GM18868 (cell line): Measurements from ENCODE around the gene ETV7.

ENCODE experiments used
- ATAC-seq: cut with Tn5 transposase; IDR thresholded peaks from one replicate; pipeline ENCODE4 v1.9.1; 2021; ENCODE audit warnings: mild to moderate bottlenecking, moderate library complexity; ENCODE audit not compliant: unreplicated experiment

ETV7 gene

DNA sequence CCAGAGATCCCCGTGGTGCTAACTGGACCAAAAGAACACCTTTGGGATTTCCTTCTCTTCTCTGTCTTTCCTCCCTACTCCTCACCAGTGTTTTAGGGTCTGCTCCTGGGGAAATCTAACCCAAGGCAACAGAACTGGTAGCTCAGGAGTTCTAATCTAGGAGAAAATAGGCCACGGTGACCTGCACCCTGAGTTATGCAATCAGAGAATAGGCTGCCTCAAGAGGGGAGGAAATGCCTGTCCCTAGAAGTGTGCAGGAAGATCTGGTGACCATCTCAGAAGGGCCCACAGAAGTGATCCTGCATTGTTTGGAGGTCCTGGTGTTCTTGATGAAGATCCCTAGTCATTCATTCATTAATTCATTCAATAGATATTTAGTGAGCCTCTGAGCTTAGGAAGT lies 3.4 kb downstream of the ETV7 start:
- ATAC-seq, result no peak

DNA sequence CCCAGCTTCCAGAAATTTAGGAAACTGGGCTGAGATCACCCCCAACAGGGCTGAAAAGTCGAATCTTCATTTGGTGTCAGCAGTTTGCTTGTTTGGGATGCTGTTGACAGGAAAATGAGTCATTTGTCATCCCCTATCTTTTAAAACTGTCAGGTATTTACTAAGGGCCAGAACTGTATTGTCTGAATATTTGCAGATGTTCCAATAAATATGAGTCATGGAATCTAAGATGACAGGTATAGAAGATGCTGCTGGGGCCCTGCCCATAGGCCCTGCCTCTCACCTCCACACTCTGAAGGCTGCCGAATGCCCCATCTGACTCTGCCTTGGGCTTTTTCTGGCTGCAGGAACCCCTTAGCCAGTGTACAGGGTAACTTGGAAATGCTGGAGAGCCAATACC lies 3.9 kb downstream of the ETV7 start:
- ATAC-seq, result no peak

DNA sequence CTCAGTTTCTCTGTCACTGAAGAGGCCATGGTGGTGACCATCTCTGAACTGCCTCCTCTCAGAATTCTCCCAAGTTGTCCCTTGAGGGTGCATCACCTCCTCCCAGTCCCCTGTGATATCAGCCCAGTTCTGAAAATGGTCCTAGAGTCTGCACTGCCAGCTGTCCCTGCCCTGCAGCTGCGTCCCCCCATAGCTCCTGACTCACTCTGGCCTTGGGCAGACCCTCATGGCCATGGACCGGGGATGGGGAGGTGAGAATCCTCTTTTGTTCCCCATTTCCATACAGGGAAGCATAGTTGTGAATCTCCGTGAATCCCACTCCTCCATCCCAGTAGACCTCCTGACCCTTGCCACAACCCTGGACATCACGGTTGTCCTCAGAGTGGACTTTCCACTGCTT lies 4.5 kb downstream of the ETV7 start:
- no peak for ATAC-seq

DNA sequence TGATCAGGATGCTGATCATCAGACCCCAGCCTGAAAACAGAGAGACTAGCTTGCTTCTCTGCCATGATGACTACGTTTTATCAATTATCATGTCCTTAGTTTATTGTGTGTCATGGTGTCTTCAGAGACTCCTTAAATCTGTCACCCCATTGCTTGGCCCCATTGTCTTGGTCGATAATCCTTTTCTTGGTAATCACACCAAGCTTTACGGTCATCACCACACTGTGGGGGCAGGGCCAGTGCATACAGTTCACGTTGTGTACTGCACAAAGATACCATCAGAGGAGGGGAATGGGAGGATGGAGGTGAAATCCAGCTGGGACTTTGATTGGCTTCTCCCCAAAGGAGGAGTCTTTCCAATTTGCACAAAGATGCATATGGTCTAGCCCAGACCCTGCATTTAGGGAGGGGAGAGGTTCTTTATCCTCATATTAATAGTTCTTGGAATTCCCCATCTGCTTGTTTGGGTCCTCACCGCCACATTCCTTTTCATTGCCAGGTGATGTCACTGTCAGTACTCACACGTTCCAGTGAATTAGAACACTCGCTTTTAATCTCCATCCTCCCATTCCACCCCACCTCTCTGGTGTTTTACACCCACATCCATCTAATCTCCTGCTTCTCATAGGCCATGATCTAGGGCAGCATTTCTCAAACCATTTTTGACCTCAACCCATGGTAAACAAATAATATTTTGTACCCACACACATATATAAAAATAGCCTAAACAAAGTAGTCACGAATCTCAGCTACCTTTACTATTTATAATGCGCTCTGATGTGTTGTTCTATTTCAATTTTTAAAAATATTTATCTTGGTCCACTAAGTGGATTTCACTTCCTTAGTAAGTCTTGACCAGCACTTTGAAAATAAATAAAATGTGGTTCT lies 5.7 kb downstream of the ETV7 start:
- no peak for ATAC-seq

DNA sequence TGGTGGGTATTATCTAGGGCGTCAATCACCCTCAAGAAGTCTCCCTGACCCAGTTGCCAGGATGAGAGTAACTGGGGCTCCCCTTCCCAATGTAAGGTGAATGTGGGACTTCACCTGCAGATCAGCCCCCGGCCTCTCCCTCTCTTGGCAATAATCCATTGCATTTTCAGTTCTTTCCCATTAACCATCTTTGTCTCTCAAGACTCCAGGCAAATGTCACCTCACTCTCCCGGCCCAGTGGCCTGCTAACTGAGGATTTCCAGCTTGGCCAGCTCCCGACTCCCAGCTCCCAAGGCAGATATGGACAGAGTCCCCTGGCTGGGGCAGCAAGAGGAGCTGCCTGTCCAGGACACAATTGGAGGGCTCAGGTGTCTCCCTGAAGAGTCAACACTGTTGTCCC lies 7.3 kb downstream of the ETV7 start:
- no peak for ATAC-seq

DNA sequence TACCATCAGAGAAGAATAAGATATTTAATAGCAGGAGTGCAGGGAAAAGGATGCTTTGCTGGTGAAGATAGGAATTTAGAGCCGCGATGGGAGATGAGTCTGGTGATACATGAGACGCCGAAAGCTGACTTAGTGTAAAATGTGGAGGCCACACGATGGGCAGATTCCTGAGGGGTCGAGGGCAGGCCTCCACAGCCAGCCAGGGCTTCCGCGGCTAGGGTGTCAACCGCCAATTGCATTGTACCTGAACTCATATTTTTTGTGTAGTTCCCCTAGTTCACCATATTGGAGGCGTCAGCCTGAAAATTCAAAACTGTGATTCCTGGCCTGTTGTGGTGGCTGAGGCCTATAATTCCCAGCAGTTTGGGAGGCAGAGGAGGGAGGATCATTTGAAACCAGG lies 8.5 kb downstream of the ETV7 start:
- ATAC-seq, result no peak

DNA sequence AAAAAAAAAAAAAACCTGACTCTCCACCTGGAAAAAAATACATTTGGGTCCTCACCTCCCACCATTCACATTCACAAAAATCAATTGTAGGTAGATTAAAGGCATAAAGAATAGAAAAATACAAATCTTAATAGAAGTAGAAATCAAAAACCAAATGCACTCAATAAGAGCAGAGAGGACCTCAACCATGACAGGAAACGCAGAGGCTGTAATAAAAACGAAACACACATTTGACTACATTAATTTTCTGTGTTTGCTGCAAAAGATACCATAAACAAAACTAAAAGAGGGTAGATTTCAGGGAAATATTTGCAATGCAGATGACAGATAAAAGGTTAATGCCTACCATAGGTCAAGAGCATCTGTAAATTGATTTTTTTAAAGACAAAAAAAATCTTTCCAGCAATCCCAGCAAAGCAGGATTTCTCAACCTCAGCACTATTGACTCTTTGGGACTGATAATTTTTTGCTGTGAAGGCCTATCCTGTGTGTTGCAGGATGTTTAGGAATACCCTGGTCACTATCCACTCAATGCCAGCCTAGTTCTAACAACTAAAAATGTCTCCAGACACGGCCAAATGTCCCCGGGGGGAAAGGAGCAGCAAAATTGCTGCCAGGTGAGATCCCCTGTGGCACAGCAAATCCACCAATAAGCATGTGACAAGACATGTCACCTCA lies 9.1 kb downstream of the ETV7 start:
- no peak for ATAC-seq

DNA sequence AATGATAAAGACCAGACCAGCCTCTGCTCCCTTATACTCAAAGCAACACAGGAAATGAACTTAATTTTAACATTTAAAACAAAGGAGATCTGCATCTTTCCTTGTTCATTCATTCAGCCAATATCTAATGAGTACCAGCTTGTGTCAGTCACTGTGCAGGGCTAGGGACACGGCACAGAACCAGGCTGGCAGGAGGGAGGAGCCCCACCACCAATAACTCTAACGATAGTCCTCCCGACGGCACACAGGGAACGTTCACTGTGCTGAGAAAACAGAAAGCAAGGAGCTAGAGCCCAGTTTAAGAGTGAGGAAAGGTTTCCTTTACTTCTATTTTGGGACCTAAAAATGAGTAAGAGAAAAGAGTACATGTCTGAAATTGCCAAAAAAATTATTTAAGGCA lies 9.9 kb downstream of the ETV7 start:
- ATAC-seq, result no peak

DNA sequence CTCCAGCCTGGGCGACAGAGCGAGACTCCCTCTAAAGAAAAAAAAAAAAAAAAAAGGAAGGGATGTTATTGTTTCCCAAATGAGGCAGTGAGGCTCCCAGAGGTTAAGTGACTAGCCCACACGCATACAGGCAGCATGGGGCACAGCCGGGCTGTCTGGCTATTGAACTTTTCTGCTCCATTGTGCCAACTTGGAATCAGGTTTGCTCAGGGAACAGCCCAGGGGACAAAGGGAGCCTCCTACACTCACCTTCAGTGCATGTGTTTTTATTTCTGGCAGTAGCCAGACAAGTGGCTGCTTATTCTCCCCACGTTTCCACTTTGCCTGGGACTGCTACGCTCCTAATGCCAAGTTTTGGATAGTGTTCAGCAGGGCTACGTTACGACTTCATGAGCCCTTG lies 10.7 kb downstream of the ETV7 start:
- ATAC-seq, result no peak

DNA sequence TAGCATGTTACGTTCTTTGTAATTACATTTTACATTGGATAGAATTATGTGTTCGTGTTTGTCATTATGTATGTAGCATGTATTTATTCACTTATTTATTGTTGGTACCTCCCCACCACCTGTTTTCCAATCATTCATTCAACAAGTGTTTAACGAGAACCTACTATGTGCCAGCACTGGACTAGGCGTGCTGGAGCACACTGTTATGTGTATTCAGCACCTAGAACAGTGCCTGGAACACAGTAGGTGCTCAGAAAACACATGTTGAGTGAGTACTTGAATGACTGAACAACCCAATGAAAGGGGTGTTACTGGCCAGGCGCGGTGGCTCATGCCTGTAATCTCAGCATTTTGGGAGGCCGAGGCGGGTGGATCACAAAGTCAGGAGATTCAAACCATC lies 11.3 kb downstream of the ETV7 start:
- ATAC-seq, result no peak

DNA sequence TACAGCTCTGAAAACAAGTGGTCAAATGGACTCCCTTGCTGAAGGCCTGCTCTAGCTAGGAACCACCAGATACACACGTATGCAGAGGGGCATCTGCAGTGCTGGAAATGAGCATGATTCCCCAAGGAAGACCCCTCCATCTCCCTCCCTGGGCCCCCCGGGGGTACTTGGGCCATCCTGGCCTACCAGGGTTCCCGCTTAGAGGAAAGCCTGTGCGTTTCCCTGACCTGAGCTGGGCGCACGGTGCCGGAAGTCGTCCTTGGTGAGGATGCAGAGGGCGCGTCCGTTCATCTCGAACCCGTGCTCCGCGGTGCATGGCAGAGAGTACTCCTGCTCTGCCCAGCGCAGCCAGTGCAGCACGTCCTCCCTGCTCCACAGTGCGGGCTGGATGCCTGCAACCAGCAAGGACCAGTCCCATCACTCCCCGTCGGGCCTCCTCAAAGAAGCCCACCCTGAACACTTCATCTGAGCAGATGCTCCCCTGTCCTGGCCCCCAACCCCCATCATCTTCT lies 11.8 kb downstream of the ETV7 start:
- ATAC-seq, result no peak

DNA sequence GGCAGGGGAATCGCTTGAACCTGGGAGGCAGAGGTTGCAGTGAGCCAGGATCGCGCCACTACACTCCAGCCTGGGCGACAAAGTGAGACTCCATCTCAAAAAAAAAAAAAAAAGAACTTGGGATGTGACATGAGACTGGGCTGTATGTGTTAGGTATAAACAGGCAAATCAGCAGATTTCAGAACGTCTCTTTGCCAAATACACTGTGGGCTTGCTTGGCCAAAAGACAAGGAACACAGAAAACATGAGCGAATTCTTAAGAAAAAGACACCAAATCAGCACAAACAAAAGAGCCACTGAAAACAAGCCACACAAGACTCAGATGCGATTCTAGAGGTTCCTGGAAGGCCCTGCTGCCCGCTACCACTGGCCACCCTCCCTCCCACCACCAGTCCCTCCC lies 12.5 kb downstream of the ETV7 start:
- ATAC-seq, result no peak

DNA sequence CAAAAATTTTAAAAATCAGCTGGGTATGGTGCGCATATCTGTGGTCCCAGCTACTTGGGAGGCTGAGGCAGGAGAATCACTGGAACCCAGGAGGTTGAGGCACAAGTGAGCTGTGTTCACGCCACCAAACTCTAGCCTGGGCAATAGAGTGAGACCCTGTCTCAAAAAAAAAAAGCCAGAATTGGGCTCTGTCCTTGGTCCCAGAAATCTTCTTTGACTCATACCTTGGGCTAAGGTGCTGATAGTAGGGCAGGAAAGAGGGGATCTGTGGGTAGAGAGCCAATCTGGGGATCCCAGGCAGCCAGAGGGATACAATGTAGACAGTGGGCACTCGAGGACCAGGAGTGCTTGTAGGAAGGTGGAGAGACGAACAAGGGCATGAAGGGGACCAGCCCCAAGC lies 13.3 kb downstream of the ETV7 start:
- no peak for ATAC-seq

DNA sequence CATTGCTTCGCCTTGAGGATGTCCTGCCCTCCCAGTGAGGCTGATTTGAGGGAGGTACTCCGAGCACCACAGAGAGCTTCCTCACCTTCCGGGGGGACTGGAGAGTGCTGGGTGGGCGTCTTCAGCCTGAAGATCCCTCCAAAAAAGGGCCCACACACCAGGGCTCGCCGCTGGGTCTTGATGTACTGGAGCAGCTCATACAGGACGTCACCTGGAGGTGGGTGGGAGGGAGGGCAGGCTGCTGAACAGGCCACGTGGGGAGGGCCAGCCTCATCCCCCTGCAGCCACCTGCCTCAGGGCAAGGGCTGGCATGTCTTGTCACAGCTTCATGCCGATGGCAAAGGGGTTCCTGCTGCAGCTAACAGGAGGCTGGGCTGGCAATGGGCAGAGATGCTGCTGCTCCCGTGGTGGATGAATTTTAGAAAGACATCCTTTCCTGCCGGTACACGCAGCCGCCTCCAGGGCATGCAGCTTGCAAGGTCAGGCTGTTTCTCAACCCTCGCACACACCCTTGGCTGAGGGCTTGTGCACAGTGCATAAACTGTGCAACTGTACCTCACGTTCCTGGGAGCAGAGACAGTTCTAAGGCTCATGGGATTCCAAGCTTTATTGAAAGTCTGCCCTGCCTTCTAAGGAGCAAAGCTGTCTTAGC lies 14.0 kb downstream of the ETV7 start:
- ATAC-seq, result no peak

DNA sequence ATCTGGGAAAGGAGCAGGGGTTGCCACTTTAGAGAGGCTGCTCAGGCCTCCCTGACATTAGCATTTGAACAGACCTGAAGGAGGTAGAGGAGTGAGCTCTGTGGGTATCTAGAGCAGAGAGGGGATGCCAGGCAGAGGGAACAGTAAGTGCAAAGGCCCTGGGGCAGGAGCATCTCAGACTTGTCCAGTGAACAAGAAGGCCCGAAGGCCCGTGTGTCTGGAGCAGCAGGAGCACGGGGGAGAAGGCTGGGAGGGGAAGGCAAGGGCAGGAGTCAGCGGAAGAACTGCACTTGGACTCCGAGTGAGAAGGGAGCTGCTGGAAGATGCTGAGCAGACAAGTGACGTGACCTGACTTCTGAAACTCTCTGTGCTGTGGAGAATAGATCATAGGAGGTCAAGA lies 15.4 kb downstream of the ETV7 start:
- no peak for ATAC-seq

DNA sequence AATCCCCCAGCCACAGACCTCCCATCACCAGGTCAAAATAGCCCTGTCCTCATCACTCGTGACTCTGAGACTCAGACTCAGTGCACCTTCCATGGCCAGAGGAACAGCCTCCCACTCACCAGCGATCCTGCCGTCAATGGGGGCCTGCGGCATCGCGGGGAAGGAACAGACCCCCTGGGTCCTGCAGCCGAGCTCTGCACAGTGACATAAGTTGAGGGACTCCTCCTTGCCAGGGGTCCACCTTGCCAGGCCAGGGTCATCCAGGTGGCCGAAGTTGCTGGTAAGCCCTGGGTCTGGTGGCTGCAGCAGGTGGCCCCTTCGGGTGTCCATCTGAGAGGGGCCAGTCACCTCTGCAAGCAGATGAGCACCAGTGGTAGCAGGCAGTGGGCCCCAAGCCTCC lies 16.3 kb downstream of the ETV7 start:
- no peak for ATAC-seq

DNA sequence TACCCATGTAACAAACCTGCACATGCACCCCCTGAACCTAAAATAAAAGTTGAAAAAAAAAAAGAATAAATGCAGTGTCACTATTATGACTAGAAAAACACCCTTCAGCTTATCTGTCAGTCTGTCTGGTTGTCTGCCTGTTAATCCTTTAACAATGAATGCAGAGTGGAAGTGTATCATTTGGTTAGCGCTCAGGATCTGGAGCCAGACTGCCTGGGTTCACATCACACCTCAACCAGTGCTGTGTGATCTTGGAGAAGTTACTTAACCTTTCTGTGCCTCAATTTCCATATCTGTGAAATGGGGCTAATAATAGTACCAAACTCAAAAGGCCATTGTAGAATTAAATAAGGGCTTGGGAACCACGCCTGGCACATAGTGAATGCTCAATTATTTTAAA lies 16.8 kb downstream of the ETV7 start:
- no peak for ATAC-seq

DNA sequence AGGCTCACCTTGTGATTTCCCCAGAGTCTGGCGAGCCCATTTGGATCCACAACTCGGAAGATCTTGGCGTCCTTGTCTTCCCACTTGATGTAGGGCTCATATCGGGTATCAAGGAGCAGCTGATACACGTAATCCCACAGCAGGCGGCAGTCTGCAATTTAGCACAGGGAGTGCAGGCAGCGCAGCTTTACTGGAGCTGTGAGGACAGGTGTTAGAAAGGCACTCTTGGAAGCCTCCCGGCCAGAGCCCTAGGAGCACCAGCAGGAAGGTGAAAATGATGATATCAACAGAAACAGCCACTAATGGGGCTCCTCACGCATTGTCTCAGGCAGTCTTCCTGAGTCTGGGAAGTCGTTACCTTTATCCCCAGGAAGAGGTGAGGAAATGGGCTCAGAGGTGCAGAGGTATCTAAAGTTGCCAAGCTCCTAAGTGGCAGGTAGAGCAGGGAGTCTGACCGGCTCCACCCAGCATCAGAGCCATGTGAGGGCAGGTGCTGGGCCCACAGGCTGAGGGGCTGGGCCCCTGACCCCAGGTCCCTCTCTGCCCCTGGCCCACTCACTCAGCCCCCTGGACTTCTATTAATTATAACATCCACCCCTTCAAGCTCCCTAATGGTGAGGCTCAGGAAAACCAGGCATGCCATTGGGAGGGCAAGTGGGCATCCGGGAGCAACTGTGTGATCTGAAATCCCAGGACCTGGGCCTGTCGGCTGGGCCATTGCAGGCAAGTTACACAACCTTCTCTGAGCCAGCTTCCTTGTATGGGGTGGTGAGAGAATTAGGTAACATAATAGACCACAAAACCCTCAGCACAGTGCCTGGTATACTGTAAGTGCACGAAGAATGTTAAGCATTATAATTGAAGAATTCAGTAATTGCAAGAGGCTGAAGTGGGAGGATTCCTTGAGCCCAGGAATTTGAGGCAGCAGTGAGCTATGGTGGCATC lies 18.3 kb downstream of the ETV7 start:
- no peak for ATAC-seq

DNA sequence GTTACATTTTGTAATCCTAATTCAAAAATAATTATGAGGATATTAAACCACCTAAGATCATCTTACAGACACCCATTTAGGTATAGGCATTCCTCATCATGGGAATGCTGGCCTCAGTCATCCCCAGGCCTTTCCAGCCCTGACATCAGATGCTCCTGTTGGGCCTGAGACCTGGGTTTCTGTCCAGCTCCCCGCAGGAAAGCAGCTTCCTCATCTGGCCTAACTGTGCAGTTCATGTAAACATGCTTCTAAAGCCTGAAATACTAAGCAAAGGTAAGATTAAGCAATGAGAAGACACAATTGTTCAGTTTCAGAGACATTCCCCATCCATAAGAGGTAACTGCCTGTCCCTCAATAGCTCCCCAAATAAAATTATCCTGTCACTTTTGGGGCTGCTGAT lies 19.0 kb downstream of the ETV7 start:
- ATAC-seq, result no peak

DNA sequence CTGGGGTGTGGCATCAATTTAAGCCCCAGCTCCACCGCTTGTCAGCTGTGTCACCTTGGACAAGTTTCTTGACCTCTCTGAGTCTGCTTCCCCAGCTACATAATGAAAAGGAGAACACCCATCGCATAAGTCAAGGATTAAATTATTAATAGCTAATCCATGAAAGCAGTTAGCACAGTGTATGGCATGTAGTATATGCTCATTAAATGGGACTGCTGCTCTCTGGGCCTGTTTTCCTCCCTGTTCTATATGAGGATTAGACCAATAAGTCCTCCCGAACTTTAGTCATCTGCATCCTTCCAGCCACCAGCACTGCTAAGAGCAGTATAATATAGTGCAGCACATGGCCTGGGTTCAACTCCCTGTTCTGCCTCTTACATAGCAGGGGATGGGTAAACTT lies 19.7 kb downstream of the ETV7 start:
- no peak for ATAC-seq
